SU-DHL-6 (cell line): Measurements from ENCODE around the gene NR2F6.

ENCODE experiments used
- H2AFZ ChIP-seq: fragments of 200-600 bp; sonication (generic); 2 replicates; pipeline ENCODE4 v1.6.1; 2014; ENCODE audit warnings: low read depth, mild to moderate bottlenecking, moderate library complexity, mixed read lengths, antibody characterized with exemption, low read length; ENCODE audit not compliant: severe bottlenecking
- H3F3A ChIP-seq: fragments of 200-600 bp; shearing (Covaris generic); 2 replicates; pipeline ENCODE4 v1.6.0; 2016; ENCODE audit warnings: antibody characterized with exemption, mild to moderate bottlenecking; ENCODE audit not compliant: insufficient read depth
- H3K27ac ChIP-seq: fragments of 200-600 bp; sonication (generic); 2 replicates; pipeline ENCODE4 v1.5.1; 2016; ENCODE audit warnings: low read depth, mild to moderate bottlenecking, low read length, moderate library complexity, mixed read lengths
- H3K27me3 ChIP-seq: fragments of 200-600 bp; sonication (generic), shearing (Covaris generic); 2 replicates; pipeline ENCODE4 v1.6.0; 2014; ENCODE audit warnings: mild to moderate bottlenecking, low read length
- H3K36me3 ChIP-seq: fragments of 200-600 bp; sonication (generic); 2 replicates; pipeline ENCODE4 v1.6.1; 2014; ENCODE audit warnings: mild to moderate bottlenecking, low read length, mixed read lengths
- H3K4me2 ChIP-seq: fragments of 300-600, 200-600 bp; shearing (Covaris generic), sonication (generic); 2 replicates; pipeline ENCODE4 v1.6.0; 2014; ENCODE audit warnings: low read length, low read depth, mild to moderate bottlenecking; ENCODE audit not compliant: poor library complexity, severe bottlenecking
- H3K4me3 ChIP-seq: fragments of 200-600 bp; sonication (generic); 2 replicates; pipeline ENCODE4 v1.5.1; 2014; ENCODE audit warnings: antibody characterized with exemption, low read length, mild to moderate bottlenecking, mixed read lengths; ENCODE audit not compliant: insufficient read depth, poor library complexity, severe bottlenecking
- H3K79me2 ChIP-seq: fragments of 200-600 bp; sonication (generic); 2 replicates; pipeline ENCODE4 v1.6.1; 2014; ENCODE audit warnings: mild to moderate bottlenecking, low read length, moderate library complexity; ENCODE audit not compliant: insufficient read depth
- H3K9ac ChIP-seq: fragments of 200-600 bp; sonication (generic); 2 replicates; pipeline ENCODE4 v1.7.0; 2014; ENCODE audit warnings: mild to moderate bottlenecking, low read length
- H3K9me2 ChIP-seq: fragments of 200-600 bp; sonication (generic); replicated peaks from 2 replicates; pipeline ENCODE4 v1.6.1; 2014; ENCODE audit warnings: low read length; ENCODE audit not compliant: insufficient read depth
- H3K9me3 ChIP-seq: fragments of 200-600 bp; sonication (generic); 2 replicates; pipeline ENCODE4 v1.6.1; 2014; ENCODE audit warnings: low read length, mixed read lengths; ENCODE audit not compliant: insufficient read depth
- H4K20me1 ChIP-seq: fragments of 200-600 bp; sonication (generic); 2 replicates; pipeline ENCODE4 v1.6.1; 2014; ENCODE audit warnings: low read depth, mild to moderate bottlenecking, antibody characterized with exemption, low read length, moderate library complexity, mixed read lengths
- CTCF ChIP-seq: fragments of 200-600 bp; sonication (generic); IDR thresholded peaks from one replicate; pipeline ENCODE4 v1.5.1; 2017; ENCODE audit warnings: antibody characterized with exemption, mild to moderate bottlenecking, low read length, moderate library complexity; ENCODE audit not compliant: insufficient read depth, poor library complexity, severe bottlenecking
- EZH2phosphoT487 ChIP-seq: fragments of 200-600 bp; sonication (generic), shearing (Covaris generic); conservative IDR thresholded peaks from 2 replicates; pipeline ENCODE4 v1.6.1; 2018; ENCODE audit warnings: mild to moderate bottlenecking, antibody characterized with exemption, low read length, moderate library complexity, mixed read lengths

Gene NR2F6

DNA sequence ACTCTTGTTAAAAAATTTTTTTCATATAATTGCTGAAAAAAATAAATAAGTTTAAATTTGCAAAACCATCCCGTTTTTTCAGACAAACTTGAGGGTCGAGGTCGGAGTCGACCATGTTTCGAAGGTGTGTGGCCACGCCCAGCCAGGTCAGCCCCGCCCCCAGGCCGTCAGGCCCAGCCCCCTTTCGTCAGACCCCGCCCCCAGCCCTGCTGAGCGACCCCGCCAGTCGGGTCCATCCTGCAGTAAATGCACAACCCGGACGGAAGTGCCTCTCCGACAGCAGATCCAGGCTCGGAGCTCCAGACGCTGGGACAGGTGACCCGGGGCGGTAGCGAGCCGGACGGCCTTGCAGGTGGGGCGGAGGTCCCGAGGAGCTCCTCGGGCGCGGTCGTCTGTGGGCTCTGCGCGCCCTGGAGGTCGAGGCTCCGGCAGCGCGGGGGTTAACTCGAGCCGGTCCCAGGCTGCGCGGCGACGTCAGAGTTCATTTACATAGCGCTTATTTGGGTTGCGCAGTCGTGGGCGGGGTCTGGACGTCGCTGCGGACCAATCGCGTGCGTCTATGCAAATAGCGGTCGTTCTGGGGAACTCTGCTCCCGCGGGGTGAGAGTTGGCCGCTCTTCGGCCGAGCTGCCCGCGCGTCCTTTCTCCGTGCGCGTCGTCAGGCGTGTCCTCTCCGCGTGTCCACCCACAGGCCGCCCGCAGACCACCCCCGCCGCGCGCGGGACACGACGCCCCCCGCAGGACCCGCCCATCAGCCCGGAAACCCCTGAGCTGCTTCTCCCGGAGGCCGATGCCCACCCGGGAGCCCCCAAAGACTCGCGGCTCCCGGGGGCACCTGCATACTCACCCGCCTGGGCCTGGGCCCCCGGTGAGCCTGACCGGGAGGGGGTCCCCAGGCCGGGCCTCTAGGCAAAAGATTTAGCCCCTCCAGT is 19.5 kb downstream of the NR2F6 start, which contains the start of gene OCEL1:
TSS of gene OCEL1 (plus strand) at position 225 of the 932 bp plus-strand sequence. CDS start at position 247, 22 bp downstream.
- Histone ChIP-seq H3K9me2 (no peaks in the 10 kb centered on the region), H3K9ac (peak within 1 kb of the TSS; percentile 75), H3K4me2 (peak within 1 kb of the TSS; percentile 82), H3K79me2 (no peaks in the 10 kb centered on the region), H3K27me3 (no peaks in the 10 kb centered on the region), H3K36me3 (no peaks in the 10 kb centered on the region), H2AFZ (peak within 1 kb of the TSS; percentile 77), H3K9me3 (no peaks in the 10 kb centered on the region), H3F3A (no peaks in the 10 kb centered on the region), H3K27ac (peak within 1 kb of the TSS; percentile 68), H4K20me1 (no peaks in the 10 kb centered on the region), H3K4me3 (peak within 1 kb of the TSS; percentile 65)
- TF ChIP-seq EZH2phosphoT487 (no peak), CTCF (no peak)

GRCh38 chr19:17225053-17225452 is 20.7 kb downstream of the NR2F6 start:
- Histone ChIP-seq H3K4me3 (no peak overlapping the region), H4K20me1 (no peaks in the 10 kb centered on the region), H3K36me3 (no peaks in the 10 kb centered on the region), H3K9me2 (no peaks in the 10 kb centered on the region), H3K9ac (no peak overlapping the region), H3F3A (no peaks in the 10 kb centered on the region), H3K4me2 (no peak overlapping the region), H2AFZ (no peak overlapping the region), H3K27me3 (no peaks in the 10 kb centered on the region), H3K9me3 (no peaks in the 10 kb centered on the region), H3K27ac (no peak overlapping the region), H3K79me2 (no peaks in the 10 kb centered on the region)
- TF ChIP-seq EZH2phosphoT487 (no peak), CTCF (no peak)

- no peaks in the 10 kb centered on the region for H3K27me3 ChIP-seq
- no peak overlapping the region for H3K4me2 ChIP-seq
- H3K9ac ChIP-seq = no peak overlapping the region
- no peak overlapping the region for H2AFZ ChIP-seq
- no peaks in the 10 kb centered on the region for H3K36me3 ChIP-seq
- H3F3A ChIP-seq = no peaks in the 10 kb centered on the region
- TF ChIP-seq CTCF (no peak), EZH2phosphoT487 (no peak)
- H3K4me3 ChIP-seq = no peak overlapping the region
- H3K9me3 ChIP-seq = no peaks in the 10 kb centered on the region
- H4K20me1 ChIP-seq = no peaks in the 10 kb centered on the region
- no peak overlapping the region for H3K27ac ChIP-seq
- H3K9me2 ChIP-seq = no peaks in the 10 kb centered on the region
- H3K79me2 ChIP-seq = no peaks in the 10 kb centered on the region
Observed at GRCh38 chr19:17220207-17220758, 25.4 kb downstream of the NR2F6 start.
